ENCODE data around the gene CDH13.

CDH13 gene

DNA sequence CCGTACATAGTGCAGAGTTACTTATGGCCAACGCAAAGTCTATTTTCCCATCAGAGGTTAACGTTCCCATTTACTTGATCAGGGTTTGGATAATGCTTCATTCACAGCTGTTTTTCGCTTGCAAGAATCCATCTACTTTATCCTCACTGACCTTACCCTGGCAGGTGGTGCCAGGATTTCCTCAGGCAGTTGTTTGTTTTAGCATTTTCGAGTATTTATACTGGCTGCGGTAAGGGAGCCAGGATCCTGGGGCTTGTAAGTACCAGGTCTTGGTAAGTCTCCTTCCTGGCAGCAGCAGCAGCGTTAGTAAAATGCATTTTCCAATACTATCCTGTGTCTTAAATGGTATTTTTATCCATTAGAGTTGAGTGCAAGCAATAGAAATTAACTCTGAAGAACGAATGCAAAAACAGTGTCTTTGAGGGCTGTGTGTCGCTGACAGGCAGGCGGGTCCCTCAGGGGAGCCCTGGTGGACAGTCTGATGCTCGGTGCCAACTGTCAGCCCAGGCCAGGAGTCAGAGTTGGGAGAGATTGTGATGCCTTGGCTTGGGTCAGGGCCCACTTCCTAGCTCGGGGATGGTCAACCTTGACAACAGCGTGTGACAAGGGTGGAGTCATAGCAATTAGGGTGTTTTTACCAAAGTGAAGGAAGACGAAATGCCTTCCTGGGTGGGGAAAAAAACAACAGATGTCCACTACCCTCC is 1088.6 kb downstream of the CDH13 start:
- no peak for DNase-seq

- DNase-seq: no peak
Observed at GRCh38 chr16:83717308-83717707, 1090.5 kb downstream of the CDH13 start.

DNA sequence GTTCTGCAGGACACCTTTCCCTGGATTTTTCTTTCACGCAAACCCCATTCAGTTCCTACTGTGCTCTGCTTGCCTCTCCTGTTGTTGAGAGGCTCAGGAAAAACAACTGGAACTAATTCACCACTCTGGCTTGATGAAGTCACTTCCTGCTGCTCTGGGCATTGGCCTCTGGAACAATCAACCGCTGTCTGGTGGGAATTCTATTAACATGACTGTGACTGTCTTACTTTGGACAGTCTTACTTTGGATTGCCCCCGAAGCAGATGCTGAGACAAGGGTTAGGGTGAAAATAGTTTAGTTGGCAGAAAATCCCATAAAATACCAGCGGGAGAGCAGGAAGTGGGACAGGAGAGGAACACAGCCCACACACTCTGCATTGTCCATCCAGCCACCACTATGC is 1091.0 kb downstream of the CDH13 start:
- DNase-seq: no peak

GRCh38 chr16:83720213-83720612 is 1093.4 kb downstream of the CDH13 start:
- no peak for DNase-seq

- DNase-seq: no peak
Observed at GRCh38 chr16:83720981-83721380, 1094.2 kb downstream of the CDH13 start.

- DNase-seq: no peak
Observed at GRCh38 chr16:83721676-83722075, 1094.9 kb downstream of the CDH13 start.

DNA sequence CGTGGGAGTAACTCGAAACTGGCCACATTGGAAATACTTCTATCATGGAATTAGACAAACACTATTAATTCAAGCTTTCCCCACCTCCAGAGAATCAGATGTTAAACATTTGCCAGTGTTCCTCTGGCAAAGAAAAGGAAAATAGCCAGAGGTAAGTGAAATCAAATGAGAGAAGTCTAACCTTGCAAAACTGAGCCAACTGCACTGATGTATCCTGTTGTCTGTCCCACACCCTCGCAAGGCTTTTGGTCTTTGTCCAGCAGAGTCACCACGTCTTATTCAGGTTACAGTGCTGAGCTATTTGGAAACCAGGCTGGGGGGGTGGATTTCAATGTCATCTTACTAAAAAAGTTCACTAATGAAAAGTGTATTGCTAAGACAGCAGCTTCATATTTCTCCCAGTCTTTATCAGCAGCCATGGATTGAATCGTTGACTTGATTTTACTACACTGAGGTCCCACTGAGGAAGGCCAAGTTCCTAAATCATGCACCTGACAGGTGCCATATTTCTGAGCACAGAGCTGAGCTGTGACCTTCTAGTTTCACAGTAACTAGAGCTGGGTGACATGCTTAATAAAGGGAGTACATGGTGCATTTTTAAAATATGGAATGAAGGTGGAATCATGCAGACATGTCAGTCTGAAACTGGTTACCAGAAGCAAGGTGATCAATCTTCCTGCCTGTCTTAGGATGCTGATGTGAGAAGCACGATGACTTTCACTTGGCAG is 1095.9 kb downstream of the CDH13 start:
- no peak for DNase-seq

GRCh38 chr16:83723244-83723643 is 1096.5 kb downstream of the CDH13 start:
- DNase-seq: no peak

- no peak for DNase-seq
Observed at GRCh38 chr16:83723901-83724300, 1097.1 kb downstream of the CDH13 start.

GRCh38 chr16:83724585-83724984 is 1097.8 kb downstream of the CDH13 start:
- DNase-seq: no peak

GRCh38 chr16:83725313-83725712 is 1098.5 kb downstream of the CDH13 start:
- DNase-seq: no peak

GRCh38 chr16:83727018-83727417 is 1100.2 kb downstream of the CDH13 start:
- no peak for DNase-seq

DNA sequence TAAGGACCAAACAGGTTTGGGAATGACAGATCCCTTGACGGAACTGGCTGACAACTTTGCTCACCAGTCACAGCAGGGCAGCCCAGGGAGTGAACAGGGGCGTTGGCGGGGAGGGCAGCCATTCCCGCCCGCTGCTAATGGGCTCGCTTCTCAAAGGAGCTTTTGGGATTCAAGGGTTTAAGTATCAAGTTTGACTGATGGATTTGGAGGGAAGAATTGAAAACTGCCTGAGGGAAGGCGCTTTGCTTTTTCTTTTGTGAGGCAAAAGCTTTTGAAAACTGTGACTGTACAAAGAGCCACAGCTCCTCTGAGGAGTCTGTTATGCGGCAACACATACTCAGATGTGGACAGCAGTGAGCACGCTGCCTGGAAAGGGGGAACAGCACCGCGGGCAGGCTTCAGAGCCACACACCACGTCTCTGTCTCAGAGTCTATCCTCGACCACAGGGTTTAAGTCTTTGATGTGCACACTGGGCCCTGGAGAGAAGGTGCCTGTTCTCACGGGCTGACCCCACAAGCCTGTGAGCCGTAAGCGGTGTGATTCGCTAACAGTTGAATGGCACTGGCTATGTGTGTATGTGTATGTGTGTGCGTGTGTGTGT is 1101.1 kb downstream of the CDH13 start:
- no peak for DNase-seq

DNA sequence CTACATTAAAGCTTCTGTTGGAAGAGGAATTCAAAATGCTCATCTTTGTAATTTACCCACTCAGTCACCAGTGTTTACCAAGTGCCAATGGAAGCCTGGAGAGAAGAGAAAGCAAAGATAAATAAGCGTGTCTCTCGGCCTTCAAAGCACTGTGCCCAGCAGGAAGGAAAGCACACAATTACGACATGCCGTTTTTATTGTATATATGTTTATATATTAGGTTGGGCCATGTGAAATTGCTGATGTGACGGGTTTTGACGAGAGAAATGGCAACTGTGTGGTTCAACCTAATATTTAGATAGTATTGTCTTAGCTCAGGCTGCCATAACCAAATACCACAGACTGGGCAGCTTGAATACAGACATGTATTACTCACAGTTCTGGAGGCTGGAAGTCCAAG is 1101.7 kb downstream of the CDH13 start:
- no peak for DNase-seq

GRCh38 chr16:83730812-83731211 is 1104.0 kb downstream of the CDH13 start:
- no peak for DNase-seq

DNA sequence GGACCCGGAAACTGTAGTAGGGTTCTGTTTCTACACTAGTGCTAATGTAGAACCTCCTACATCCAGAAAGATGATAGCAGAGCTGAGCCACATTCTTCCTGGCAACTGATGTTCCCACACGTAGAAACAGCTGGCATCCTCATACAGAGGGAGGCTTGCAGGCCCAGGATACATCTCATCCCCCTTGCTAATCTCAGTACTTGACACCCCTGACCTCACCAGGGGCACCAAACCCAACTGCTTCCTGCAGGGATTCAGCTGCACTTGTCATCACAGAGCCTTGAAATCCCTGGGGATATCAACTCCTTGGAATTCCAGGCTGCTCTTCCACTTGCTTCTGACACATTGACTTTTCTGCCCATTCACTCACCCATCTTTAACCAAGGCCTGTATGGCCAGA is 1105.8 kb downstream of the CDH13 start:
- no peak for DNase-seq

DNA sequence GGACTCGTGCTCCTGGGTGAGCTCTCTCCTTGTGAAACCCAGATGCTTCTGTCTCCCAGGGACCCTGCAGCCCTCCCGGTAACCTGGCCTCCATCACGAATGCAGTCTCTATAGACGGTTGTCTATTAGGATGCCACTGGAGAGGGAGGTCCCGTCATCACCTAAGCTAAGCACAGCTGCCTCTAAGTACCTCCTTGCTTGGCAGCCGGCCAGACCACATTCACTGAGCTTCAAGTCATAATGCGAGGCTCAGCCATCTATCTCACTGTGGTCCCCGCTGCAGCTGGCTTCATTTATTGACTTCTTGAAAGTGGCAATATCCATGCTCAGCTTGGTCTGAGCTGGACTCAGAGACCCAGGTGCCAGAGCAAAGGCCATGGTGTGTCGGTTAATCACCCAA is 1106.5 kb downstream of the CDH13 start:
- DNase-seq: no peak

GRCh38 chr16:83734136-83734535 is 1107.4 kb downstream of the CDH13 start:
- DNase-seq: no peak

- DNase-seq: no peak
Observed at GRCh38 chr16:83737729-83738354, 1111.1 kb downstream of the CDH13 start.

DNA sequence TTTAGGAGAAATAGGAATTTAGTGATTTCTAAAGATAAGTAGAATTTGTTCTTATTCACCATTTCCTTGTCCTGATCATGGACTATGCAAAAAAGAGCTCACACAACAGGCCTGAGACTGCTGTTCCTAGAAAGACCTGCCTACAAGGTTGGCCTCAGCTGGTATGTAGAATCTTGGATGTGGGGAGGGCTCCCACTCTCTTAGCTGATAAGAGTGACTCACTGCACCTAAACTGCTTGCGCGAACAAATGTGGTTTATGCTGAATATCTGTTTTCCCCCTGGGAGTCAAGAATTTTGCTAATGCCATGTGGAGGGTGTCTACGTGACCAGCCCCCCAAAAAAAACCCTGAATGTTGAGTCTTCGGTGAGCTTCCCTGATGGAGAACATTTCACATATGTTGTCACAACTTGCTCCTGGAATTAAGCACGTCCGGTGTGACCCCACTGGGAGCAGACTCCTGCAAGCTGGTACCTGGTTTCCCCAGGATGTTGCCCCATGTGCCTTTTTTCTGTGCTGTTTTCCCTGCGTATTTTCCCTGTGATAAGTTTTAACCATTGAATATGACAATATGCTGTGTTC is 1112.2 kb downstream of the CDH13 start:
- no peak for DNase-seq

DNA sequence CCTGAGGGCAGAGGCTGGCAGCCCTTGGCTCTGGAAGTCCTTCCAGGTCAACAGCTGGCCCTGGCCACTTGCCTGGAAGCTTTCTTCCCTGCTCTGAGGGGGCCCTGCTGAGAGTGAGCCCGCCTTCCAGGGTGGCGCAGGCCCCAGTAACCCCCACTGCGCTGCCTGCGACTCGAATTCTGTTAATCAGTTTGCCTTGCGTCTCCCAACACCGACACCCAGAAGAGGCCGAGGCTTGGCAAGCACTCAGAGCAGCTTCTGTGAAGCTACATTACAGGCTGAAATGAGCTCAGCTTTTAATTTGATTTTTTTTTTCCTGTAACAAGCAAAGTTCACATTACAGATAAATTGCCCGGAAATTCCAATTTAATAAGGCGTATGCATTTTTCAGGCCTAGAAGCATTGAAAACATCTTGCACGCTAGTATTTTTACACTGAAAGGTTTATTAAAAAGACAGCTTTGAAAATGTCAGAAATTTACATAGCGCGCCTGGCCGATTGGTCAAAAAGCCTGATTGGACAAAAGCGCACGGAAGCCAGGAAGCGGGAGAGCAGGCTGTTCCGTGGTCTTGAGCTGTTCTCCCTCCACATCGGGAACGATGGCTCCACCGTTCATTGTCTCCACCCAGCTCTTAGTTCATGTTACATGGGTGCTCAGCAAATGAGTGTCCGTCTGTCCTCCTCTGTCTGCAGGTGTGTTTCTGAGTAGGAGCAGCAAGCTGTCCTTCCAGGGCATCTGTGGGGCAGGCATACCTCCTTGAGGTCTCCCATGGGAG is 1115.5 kb downstream of the CDH13 start:
- no peak for DNase-seq

DNA sequence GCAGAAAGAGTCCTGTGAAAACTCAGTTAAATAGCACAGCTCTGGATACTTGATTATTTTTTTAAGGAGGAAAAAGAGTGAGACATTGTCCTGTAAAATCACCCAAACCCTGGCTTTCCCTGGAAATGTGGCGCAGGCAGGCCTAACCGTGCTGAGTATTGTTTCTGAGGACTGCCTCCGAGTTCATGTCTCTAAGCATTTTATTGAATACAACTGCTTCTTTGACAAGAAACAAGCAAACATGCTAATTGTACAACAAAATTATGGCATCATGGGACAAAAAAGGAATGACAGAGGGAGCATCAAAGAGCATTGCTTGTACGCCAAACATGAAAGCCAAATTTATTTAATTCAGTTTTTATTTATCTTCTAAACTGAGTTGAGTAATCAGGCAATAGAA is 1116.5 kb downstream of the CDH13 start:
- DNase-seq: no peak

DNA sequence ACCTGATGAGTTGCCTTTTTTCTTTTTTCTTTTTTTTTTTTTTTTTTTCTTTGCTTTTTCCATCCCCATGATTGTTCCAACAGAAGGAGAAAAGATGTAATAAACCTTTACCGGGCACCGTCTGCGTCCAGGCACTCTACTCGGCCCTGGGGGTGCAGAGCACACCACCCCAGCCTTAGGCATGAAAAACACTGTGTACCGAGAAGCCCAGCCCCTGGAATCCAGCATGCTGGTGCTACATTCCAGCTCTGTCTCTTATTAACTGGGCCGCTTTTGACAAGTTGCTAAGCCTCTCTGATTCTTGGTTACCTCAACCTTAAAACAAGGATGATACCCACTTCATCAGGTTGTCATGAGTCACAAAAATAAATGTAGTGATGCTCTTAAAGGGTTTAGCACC is 1117.0 kb downstream of the CDH13 start:
- DNase-seq: no peak
